HG02623 (cell line): Measurements from ENCODE around the gene ELANE.

Source experiments
- ATAC-seq: cut with Tn5 transposase; IDR thresholded peaks from one replicate; pipeline ENCODE4 v1.9.1; 2021; ENCODE audit warnings: moderate library complexity; ENCODE audit not compliant: unreplicated experiment

ELANE gene

GRCh38 chr19:858868-859843 is 7.1 kb downstream of the ELANE start, which contains the start of gene CFD:
Gene CFD, plus strand, starts transcription at chr19:859664. Its CDS starts 26 bp downstream, at chr19:859690.
- no peak for ATAC-seq

GRCh38 chr19:861141-861755 is 9.1 kb downstream of the ELANE start:
- no peak for ATAC-seq

- no peak for ATAC-seq
Observed at GRCh38 chr19:861756-862580, 9.9 kb downstream of the ELANE start.

DNA sequence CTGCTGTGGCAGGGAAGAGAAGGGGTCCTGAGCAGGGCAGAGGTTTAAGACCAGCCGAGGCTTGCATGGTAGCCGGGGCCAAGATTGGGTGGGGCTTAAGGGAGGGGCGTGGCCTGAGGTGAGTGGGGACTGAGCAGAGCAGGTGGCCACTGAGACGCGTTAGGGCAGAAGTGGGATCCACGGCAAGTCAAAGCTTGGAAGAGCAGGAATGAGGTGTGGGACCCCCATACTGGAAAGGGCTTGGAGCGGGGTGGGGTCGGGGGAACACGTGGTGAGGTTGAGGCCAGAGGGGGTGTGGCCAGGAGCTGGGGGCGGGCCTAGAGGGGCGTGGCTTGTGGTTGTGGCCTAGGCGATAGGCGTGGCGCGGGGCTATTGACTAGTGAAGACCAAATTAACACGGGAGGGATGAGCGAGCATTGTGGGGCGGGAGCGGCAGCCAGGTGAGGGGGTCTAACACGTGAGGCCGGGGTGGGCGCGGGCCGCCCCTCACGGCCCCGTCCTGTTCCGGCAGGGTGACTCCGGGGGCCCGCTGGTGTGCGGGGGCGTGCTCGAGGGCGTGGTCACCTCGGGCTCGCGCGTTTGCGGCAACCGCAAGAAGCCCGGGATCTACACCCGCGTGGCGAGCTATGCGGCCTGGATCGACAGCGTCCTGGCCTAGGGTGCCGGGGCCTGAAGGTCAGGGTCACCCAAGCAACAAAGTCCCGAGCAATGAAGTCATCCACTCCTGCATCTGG is 10.6 kb downstream of the ELANE start:
- no peak for ATAC-seq

GRCh38 chr19:863315-863620 is 11.2 kb downstream of the ELANE start:
- no peak for ATAC-seq

DNA sequence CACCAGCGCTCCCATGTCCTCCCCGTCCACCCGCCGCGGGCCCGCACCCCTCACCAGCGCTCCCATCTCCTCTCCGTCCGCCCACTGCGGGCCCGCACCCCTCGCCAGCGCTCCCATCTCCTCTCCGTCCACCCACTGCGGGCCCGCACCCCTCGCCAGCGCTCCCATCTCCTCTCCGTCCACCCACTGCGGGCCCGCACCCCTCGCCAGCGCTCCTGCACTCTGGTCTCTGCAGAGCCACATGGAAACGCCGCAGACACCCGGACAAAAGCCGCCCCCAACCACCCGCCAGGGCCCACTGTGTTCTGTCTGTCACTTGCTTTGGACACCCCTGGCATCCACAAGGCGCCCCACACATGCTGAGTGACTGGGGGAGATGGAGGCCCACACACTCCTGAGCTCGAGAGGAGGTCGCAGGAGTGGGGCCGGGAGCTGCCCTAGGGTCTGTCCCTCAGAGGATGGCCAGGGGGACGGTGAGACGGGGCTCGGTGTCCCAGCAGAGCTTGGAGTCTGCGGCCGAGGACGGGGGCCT is 14.7 kb downstream of the ELANE start:
- no peak for ATAC-seq

DNA sequence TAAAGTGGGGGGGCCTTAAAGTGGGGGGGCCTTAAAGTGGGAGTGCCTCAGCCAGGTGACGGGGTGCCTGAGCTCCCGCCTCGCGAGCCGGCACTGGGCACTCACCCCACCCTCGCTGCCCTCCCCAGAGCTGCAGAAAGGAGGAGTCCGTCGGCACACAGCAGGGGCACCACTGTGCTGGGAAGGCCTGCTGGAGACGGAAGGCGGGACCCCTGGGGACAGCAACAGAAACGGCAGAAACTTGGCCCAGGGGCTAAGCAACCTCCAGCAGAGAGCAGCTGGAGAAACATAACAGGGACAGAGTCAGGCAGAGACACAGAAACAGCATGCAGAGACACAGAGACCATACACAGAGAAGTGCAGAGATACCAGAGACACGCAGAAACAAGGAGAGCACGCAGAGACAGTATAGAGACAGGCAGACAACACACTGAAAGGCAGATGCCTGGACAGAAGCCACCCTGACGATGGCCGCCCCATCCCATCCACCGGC is 15.2 kb downstream of the ELANE start:
- no peak for ATAC-seq

- ATAC-seq, result no peak
Observed at GRCh38 chr19:867855-868457, 15.9 kb downstream of the ELANE start.

DNA sequence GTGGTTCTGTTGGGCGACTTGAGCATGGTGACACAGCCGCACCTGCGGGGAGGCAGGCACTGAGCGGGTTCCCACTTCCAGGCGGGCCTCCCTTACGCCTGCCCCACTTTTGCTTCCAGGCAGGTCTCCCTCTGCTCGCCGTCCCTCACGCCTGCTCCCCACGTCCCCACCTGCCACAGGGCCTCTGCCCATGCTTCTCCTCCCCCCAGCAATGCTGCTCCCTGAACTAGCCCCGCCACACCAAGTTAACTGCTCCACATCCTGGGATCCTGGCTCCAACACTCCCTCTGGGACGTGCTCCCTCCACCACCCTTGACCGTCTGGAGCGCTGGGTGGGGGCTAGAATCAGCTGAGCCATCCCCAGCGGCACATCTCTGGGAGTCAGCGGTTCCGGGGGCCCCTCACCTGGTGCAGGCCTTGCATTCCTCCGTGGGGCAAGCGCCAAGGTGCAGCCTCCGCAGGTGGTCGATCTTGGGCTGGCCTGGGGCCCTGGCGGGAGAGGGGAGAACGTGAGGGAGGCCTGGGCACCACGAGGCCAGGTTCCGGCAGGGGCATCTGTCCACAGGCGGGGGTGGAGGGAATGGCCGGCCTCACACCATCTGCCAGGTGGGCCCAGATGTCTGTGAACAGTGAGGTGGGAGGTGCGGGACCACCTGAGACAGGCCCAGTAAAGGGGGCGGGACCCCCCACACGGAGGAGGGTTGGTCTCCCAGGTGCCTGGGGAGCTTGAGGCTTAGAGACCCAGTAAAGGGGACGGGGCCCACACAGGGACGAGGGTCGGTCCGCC is 16.5 kb downstream of the ELANE start:
- ATAC-seq, result no peak

DNA sequence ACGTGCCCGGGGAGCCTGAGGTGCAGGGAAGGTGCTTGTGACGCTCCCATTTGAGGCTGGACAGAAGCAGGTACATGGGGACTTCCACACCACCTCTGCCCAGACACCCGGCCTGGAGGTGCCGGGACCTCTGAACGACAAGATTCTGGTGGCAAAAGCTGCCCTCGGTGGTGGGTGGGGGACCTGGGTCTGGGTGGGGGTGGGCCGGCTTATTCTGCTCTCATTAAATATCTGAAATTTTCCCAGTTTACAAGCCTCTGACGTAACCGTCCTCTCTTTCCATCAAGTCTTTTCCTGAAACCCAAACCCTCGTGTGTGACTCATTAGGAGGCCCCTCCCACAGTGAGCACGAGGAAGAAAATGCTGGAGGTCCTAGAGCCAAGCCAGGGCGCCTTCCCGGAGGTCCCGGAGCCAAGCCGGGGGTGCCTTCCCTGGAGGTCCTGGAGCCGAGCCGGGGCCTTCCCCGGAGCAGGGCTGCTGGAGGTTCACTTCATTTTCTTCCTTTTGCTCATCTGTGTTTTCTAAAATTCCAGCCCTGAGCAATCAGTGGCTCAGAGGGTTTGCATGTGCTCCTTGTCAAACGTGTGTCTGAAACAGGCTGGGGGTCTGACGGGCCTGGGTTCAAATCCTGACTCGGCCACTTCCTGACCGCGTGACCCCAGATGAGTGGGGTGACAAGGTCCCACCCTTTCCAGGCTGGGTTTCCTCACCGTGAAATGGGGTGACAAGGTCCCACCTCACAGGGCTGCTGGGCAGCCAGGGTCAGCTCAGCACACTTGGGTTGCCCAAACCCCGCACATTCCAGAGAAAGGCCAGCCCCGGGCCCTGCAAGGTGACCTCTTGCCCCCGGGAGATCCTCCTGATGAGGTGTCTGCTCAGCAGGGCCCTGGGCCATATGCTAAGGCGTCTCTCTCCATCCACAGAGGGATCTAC is 17.4 kb downstream of the ELANE start:
- ATAC-seq, result no peak

DNA sequence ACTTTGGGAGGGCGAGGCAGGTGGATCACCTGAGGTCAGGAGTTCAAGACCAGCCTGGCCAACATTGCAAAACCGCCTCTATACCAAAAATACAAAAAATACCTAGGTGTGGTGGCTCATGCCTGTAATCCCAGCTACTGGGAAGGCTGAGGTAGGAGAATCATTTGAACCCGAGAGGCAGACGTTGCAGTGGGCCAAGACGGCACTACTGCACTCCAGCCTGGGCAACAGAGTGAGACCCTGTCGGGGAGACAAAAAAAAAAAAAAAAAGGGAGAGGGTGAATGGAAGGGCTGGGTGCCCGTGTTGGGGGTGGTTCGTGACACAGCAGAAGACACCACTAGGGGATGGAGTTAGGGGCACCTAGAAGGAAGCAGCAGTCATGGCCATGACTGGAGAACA is 18.2 kb downstream of the ELANE start:
- no peak for ATAC-seq

GRCh38 chr19:870963-871401 is 18.9 kb downstream of the ELANE start:
- no peak for ATAC-seq

GRCh38 chr19:871446-872265 is 19.6 kb downstream of the ELANE start:
- ATAC-seq, result no peak

GRCh38 chr19:872266-872951 is 20.3 kb downstream of the ELANE start:
- ATAC-seq, result no peak

DNA sequence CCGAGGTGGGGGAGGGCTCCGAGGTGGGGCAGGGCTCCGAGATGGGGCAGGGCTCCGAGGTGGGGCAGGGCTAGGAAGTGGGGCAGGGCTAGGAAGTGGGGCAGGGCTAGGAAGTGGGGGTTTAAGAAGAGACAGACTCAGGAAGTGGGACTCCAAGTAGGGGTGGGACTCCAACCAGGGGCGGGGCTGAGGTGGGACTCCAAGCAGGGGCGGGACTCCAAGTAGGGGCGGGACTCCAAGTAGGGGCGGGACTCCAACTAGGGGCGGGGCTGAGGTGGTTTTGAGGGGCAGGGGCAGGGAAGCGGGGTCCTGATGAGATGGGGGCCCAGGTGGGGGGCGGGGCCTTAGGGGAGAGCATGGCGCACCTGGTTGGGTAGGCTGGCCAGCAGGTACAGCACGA is 21.0 kb downstream of the ELANE start:
- ATAC-seq, result no peak

DNA sequence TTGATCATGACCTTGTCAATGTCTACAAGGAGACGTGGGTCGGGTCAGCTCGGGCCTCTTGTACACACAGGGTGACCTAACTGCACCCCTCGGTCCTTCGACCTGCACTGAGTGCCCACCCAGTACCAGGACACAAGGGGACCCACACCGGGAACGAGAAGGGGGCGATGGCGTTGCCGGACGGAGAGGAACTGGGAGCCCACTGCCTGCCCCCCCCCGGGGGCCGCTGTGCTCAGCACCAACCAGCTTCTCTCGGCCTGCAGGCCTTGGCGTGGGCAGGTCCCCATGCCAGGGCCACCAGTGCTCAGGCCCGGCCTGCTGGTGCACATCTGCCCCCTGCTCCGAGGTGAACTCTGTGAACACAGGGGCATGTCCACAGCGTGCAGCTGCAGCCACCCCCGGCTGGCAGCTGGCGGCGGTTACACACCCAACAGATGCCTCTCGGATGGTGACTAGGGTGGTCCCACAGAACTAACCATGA is 21.5 kb downstream of the ELANE start:
- no peak for ATAC-seq
